Activated T-cell treated with anti-CD3 and anti-CD28 coated beads, Interleukin-2, amount 50 U/mL, for 72 hours (primary cell): ENCODE measurements around the gene NEURL3. TPM values are rescaled to one million over a fixed set of nuclear protein-coding genes. Genes with fewer than 3 reads are reported as not detected.
"Not testable (repeated sequence)": the region's sequence is repeated elsewhere in the genome, so short reads cannot be mapped to it uniquely, and the experiment has no call there.

Experiments
- ATAC-seq, 2 donors: fragments of 150-1000 bp; cut with Tn5 transposase; replicated peaks in 1 of 2; 2 replicates each; pipeline ENCODE4 v1.10.0; 2021; ENCODE audit warnings: moderate library complexity in 2 of 2, mild to moderate bottlenecking in 1 of 2
- DNase-seq, 2 donors: peaks; one replicate each; pipeline ENCODE4 v3.0.0; 2021 to 2022; ENCODE audit warnings: mixed read lengths in 1 of 2
- H3K27ac Mint-ChIP-seq: one replicate; pipeline ENCODE4 v1.8.0; 2022; ENCODE audit warnings: mild to moderate bottlenecking, moderate library complexity, mixed read lengths
- H3K27me3 Mint-ChIP-seq: one replicate; pipeline ENCODE4 v1.8.0; 2022; ENCODE audit warnings: low read depth, mixed read lengths
- H3K36me3 Mint-ChIP-seq, 2 donors: one replicate each; pipeline ENCODE4 v1.8.0; 2022; ENCODE audit warnings: mixed read lengths in 2 of 2, mild to moderate bottlenecking in 1 of 2; ENCODE audit not compliant: insufficient read depth in 2 of 2
- H3K4me1 Mint-ChIP-seq: one replicate; pipeline ENCODE4 v1.8.0; 2022; ENCODE audit warnings: low read depth, mixed read lengths
- H3K4me3 Mint-ChIP-seq, 2 donors: one replicate each; pipeline ENCODE4 v1.8.0; 2022; ENCODE audit warnings: mild to moderate bottlenecking in 2 of 2, mixed read lengths in 2 of 2, moderate library complexity in 2 of 2
- H3K9me3 Mint-ChIP-seq, 2 donors: one replicate each; pipeline ENCODE4 v1.8.0; 2022; ENCODE audit warnings: mixed read lengths in 2 of 2
- total RNA-seq, 2 donors: library from RNA; stranded (reverse); gene quantifications; one replicate each; pipeline ENCODE4 v1.2.3, GENCODE V29; 2022

Gene NEURL3
- total RNA-seq, result 1 to 10 TPM; 4.4 to 5.3 TPM

GRCh38 chr2:96505231-96505889, at the start of gene NEURL3:
TSS of gene NEURL3 (minus strand) at chr2:96505357. CDS start at chr2:96505286, 71 bp downstream.
- H3K36me3 Mint-ChIP-seq, result no peaks in the 10 kb centered on the region
- ATAC-seq (no peak), DNase-seq (no peak)
- peak within 1 kb of the TSS; percentile 39 to 45 for H3K4me3 Mint-ChIP-seq
- H3K4me1 Mint-ChIP-seq, result peaks cover 56% of the 10 kb centered on the region
- peaks cover 20% of the 10 kb centered on the region for H3K27me3 Mint-ChIP-seq
- no peak within 1 kb of the TSS for H3K27ac Mint-ChIP-seq
- H3K9me3 Mint-ChIP-seq, result no peaks in the 10 kb centered on the region

GRCh38 chr2:96554293-96555145, 49.4 kb upstream of the NEURL3 start:
- no peaks in the 10 kb centered on the region for H3K27me3 Mint-ChIP-seq
- peaks cover 11 to 19% of the 10 kb centered on the region in 2 donors for H3K36me3 Mint-ChIP-seq
- H3K4me1 Mint-ChIP-seq, result peaks cover 56% of the 10 kb centered on the region
- peak overlapping the region; percentile 90 for H3K27ac Mint-ChIP-seq
- peaks cover 2 to 11% of the 10 kb centered on the region in 2 donors for H3K9me3 Mint-ChIP-seq
- DNase-seq (peak; percentile 80 to 84), ATAC-seq (peak; percentile 47 to 48)
- peak overlapping the region in 1 of 2 donors; percentile 41 for H3K4me3 Mint-ChIP-seq

GRCh38 chr2:96553957-96554292, 48.8 kb upstream of the NEURL3 start:
- Mint-ChIP-seq H3K9me3 (peaks cover 2 to 11% of the 10 kb centered on the region in 2 donors), H3K27ac (peak overlapping the region; percentile 90), H3K4me3 (peak overlapping the region; percentile 39 to 41), H3K4me1 (peaks cover 56% of the 10 kb centered on the region), H3K36me3 (peaks cover 11 to 19% of the 10 kb centered on the region in 2 donors)
- DNase-seq, H3K27me3 Mint-ChIP-seq, ATAC-seq: not testable (repeated sequence)

GRCh38 chr2:96553176-96553956, 48.2 kb upstream of the NEURL3 start:
- Mint-ChIP-seq H3K36me3 (peaks cover 11 to 20% of the 10 kb centered on the region in 2 donors), H3K27me3 (no peaks in the 10 kb centered on the region), H3K9me3 (peaks cover 2 to 11% of the 10 kb centered on the region in 2 donors), H3K27ac (no peak overlapping the region), H3K4me3 (peak overlapping the region; percentile 39 to 41), H3K4me1 (peaks cover 56% of the 10 kb centered on the region)
- ATAC-seq (no peak), DNase-seq (peak in 1 of 2 donors; percentile 38)

- Mint-ChIP-seq H3K27me3 (no peaks in the 10 kb centered on the region), H3K27ac (peak overlapping the region; percentile 34), H3K4me3 (peak overlapping the region in 1 of 2 donors; percentile 1), H3K4me1 (peaks cover 60% of the 10 kb centered on the region), H3K36me3 (peaks cover 7 to 18% of the 10 kb centered on the region in 2 donors), H3K9me3 (peaks cover 2 to 7% of the 10 kb centered on the region in 2 donors)
- DNase-seq (peak in 1 of 2 donors; percentile 27), ATAC-seq (no peak)
Measured at GRCh38 chr2:96552315-96553175, 47.4 kb upstream of the NEURL3 start.

GRCh38 chr2:96551605-96552314, 46.6 kb upstream of the NEURL3 start:
- peaks cover 8 to 19% of the 10 kb centered on the region in 2 donors for H3K36me3 Mint-ChIP-seq
- no peaks in the 10 kb centered on the region for H3K27me3 Mint-ChIP-seq
- H3K4me3 Mint-ChIP-seq, result peak overlapping the region in 1 of 2 donors; percentile 1
- peaks cover 0 to 2% of the 10 kb centered on the region in 2 donors for H3K9me3 Mint-ChIP-seq
- ATAC-seq (no peak), DNase-seq (peak in 1 of 2 donors; percentile 9)
- peaks cover 61% of the 10 kb centered on the region for H3K4me1 Mint-ChIP-seq
- H3K27ac Mint-ChIP-seq, result peak overlapping the region; percentile 17

GRCh38 chr2:96550787-96551604, 45.8 kb upstream of the NEURL3 start:
- Mint-ChIP-seq H3K27me3 (no peaks in the 10 kb centered on the region), H3K36me3 (peaks cover 9 to 24% of the 10 kb centered on the region in 2 donors), H3K27ac (no peak overlapping the region), H3K9me3 (no peaks in the 10 kb centered on the region), H3K4me1 (peaks cover 61% of the 10 kb centered on the region), H3K4me3 (no peak overlapping the region)
- ATAC-seq (no peak), DNase-seq (no peak)

- ATAC-seq (no peak), DNase-seq (no peak)
- no peaks in the 10 kb centered on the region for H3K27me3 Mint-ChIP-seq
- peaks cover 13 to 29% of the 10 kb centered on the region in 2 donors for H3K36me3 Mint-ChIP-seq
- H3K4me3 Mint-ChIP-seq, result no peak overlapping the region
- no peak overlapping the region for H3K27ac Mint-ChIP-seq
- peaks cover 61% of the 10 kb centered on the region for H3K4me1 Mint-ChIP-seq
- no peaks in the 10 kb centered on the region for H3K9me3 Mint-ChIP-seq
Measured at GRCh38 chr2:96549967-96550786, 45.0 kb upstream of the NEURL3 start.

- DNase-seq, result no peak
- peaks cover 61% of the 10 kb centered on the region for H3K4me1 Mint-ChIP-seq
- H3K9me3 Mint-ChIP-seq, result no peaks in the 10 kb centered on the region
- H3K4me3 Mint-ChIP-seq, result no peak overlapping the region
- no peak overlapping the region for H3K27ac Mint-ChIP-seq
- H3K36me3 Mint-ChIP-seq, result peaks cover 18 to 37% of the 10 kb centered on the region in 2 donors
- no peaks in the 10 kb centered on the region for H3K27me3 Mint-ChIP-seq
- no peak for ATAC-seq
Measured at GRCh38 chr2:96549466-96549785, 44.3 kb upstream of the NEURL3 start.

- no peaks in the 10 kb centered on the region for H3K27me3 Mint-ChIP-seq
- H3K9me3 Mint-ChIP-seq, result no peaks in the 10 kb centered on the region
- peak overlapping the region; percentile 51 for H3K27ac Mint-ChIP-seq
- H3K4me3 Mint-ChIP-seq, result no peak overlapping the region
- peaks cover 61% of the 10 kb centered on the region for H3K4me1 Mint-ChIP-seq
- peaks cover 22 to 43% of the 10 kb centered on the region in 2 donors for H3K36me3 Mint-ChIP-seq
- ATAC-seq (no peak), DNase-seq (no peak)
Measured at GRCh38 chr2:96548558-96549465, 43.7 kb upstream of the NEURL3 start.
